HG03139 (cell line): ENCODE results near the gene ALOX12.

ENCODE experiments used
- ATAC-seq: cut with Tn5 transposase; IDR thresholded peaks from one replicate; pipeline ENCODE4 v1.9.1; 2021; ENCODE audit not compliant: unreplicated experiment

ALOX12 gene

DNA sequence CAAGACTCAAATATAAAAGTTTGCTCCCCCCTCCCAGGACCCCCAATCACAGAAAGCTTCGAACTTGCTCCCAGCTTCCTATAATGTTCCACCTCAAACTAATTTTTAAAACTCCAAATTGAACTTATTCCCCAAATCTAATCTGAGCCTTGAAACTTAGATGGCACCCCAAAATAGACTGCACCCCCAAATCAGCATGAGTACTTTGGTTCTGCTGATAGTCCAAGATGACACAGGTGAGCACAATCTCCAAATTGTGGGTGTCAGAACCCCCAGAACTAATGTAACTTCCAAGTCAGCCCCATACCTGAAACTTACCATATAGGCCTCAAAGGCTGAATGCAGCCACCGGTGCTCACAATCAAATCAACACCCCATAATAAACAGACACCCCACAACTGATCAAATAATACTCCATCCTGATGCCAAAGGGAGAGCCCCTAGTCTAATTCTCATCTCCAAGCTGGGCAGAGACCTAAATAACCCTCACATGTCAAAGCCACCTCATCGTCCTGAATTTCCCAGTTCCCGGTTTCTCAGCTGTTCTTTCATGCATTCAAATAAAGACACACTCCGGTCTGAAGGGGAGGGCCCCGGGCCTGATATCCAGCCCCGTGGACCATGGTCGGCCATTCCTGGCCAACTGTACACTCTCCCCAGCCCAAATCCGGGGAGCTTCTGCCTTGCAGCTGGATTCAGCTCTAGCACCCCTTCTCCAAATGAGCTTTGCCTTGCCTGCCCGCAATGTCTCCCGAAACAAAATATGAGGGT, 25.2 kb downstream of the ALOX12 start:
- ATAC-seq: no peak

DNA sequence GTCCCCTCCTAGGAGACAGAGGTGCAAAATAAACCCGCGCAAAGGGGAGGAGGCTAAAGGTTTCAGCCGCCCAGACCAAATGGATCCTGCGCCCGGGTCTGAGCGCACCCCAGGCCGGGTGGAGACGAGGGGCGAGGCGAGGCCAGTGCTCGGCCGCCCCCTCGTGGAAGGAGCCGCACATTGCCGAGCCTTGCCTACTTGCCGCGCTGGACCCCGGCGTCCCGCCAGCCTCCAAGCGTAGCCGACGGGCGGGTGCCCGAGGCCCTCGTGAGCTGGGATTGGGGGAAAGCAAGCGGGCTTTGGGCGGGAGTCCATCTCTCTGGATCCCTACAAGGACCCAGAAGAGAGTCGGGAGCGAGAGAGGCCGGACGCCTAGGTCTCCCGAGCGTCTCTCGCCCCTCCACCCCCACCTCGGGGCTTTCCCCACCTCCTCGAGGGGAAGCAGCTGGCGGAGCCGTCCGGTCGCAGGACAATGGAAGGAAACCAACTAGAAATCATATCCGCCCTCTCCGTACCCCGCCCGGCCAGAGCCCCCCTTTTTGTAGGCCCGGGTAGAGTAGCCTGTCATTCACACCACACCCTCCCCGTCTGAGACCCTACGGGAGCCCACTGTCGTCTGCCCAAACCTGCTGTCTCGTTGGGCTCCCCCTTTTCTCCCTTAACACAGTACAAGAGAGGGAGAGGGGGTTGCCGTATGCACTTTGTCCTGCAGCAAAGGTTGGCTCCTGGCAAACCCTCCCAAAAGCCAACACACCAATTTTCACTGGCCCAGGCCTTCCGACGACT, 26.3 kb downstream of the ALOX12 start:
- peak; percentile 65 for ATAC-seq

DNA sequence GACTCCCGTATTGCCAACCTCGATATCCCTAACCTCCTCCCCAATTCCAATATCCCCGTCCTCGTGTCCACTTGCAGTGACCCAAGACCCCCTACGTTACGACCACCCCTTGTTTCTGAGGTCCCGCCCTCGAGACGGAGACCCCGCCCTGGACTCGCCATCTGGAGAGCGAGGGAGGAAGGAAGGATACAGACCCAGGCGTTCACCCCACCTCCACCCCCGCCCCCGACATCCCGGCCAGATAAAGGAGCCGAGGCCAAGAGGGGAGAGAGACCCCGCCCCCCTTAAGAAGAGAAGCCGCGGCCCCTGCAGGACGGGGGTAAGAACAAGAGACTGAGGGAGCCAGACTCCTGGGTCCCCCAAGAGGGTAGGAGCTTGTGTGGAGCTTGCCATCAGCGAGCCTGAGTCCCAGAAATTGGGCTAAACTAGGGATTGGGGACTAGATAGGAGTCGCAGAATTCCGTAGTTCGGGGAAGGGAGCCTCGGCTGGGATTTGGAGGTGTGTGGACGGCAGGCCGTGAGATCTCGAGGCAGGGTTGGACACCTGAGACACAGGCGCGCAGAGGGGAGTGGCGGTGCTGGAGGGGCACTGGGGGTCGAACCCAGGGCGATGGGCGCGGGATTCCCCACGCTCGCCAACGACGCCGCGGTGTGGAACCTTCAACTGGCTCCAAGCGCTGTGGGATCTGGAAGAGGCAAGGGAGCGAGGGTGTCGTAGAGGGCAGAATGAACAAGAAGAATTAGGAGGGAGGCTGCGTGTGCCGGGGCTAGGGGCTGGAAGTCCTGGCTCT, 27.1 kb downstream of the ALOX12 start, which contains the start of gene BCL6B:
TSS of gene BCL6B (plus strand) at position 270 of the 791 bp plus-strand sequence. CDS start 622 bp downstream, outside the sequence.
- no peak for ATAC-seq

DNA sequence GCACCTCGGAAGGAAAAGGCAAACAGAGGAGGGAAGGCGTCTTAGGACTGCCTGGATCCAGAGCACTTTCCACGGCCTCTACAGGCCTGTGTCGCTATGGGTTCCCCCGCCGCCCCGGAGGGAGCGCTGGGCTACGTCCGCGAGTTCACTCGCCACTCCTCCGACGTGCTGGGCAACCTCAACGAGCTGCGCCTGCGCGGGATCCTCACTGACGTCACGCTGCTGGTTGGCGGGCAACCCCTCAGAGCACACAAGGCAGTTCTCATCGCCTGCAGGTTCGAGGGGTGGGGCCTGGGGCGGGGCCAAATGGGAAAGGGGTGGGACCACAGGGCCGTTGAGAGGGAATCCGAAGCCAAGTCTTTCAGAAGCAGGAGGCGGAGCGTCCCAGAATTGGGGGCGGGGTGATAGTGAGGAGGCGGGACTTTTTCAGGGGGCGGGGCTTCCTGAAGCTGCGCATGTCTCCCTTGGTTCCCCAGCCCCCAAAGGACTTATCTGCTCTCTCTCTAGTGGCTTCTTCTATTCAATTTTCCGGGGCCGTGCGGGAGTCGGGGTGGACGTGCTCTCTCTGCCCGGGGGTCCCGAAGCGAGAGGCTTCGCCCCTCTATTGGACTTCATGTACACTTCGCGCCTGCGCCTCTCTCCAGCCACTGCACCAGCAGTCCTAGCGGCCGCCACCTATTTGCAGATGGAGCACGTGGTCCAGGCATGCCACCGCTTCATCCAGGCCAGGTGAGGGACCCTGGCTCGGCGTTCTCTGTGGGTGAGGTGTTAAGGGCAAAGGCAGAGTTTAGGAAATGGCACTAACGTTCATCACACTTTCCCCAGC, 27.9 kb downstream of the ALOX12 start:
- ATAC-seq: no peak

DNA sequence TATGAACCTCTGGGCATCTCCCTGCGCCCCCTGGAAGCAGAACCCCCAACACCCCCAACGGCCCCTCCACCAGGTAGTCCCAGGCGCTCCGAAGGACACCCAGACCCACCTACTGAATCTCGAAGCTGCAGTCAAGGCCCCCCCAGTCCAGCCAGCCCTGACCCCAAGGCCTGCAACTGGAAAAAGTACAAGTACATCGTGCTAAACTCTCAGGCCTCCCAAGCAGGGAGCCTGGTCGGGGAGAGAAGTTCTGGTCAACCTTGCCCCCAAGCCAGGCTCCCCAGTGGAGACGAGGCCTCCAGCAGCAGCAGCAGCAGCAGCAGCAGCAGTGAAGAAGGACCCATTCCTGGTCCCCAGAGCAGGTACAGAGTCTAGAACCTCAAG, 28.5 kb downstream of the ALOX12 start:
- ATAC-seq: no peak

DNA sequence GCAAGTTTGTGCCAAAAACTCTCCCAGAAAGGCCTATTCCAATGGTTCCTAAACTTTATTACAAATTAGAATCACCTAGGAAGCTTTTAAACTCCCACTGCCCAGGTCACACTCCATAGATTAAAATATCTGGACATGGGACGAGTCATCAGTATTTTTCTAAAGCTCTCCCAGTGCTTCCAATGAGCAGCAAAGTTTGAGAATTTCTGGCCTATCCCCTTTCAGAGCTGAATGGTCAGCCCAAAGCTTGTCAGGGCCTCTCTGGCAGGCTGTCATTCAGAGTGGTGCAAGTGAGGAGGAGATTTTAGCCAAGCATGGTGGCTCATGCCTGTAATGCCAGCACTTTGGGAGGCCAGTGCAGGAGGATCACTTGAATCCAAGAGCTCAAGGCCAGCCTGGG, 29.4 kb downstream of the ALOX12 start:
- no peak for ATAC-seq

DNA sequence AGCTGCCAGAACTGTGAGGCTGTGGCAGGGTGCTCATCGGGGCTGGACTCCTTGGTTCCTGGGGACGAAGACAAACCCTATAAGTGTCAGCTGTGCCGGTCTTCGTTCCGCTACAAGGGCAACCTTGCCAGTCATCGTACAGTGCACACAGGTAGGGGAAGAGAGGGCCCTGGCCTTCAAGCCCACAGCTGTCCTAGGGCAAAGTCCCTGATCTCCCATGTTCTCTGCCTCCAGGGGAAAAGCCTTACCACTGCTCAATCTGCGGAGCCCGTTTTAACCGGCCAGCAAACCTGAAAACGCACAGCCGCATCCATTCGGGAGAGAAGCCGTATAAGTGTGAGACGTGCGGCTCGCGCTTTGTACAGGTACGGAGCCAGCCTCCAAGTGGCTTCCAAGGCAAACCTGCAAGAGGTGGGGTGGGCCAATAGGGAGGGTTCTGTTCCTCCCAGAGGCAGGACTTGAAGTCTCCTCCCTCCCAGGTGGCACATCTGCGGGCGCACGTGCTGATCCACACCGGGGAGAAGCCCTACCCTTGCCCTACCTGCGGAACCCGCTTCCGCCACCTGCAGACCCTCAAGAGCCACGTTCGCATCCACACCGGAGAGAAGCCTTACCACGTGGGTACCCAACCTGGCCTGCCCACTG, 30.7 kb downstream of the ALOX12 start:
- ATAC-seq: no peak

DNA sequence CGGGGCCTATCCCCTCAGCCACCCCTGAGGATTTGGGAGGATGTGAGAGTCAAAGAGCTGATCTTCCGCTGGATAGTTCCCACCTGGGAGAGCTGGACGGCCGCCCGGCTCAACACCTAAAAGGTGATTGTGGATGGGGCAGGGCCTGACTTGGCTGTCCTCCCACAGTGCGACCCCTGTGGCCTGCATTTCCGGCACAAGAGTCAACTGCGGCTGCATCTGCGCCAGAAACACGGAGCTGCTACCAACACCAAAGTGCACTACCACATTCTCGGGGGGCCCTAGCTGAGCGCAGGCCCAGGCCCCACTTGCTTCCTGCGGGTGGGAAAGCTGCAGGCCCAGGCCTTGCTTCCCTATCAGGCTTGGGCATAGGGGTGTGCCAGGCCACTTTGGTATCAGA, 31.5 kb downstream of the ALOX12 start:
- no peak for ATAC-seq

DNA sequence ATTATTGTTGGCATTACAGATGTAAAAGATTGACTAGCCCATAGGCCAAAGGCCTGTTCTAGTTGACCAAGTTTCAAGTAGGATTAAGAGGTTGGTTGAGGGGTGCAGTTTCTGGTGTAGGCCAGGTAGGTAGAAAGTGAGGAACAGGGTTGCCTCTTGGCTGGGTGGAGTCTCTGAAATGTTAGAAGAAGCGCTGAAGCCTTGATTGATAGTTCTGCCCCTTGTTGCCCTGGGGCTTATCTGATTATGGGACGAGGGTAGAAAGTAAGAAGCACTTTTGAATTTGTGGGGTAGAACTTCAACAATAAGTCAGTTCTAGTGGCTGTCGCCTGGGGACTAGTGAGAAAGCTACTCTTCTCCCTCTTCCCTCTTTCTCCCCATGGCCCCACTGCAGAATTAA, 33.2 kb downstream of the ALOX12 start:
- ATAC-seq: no peak

DNA sequence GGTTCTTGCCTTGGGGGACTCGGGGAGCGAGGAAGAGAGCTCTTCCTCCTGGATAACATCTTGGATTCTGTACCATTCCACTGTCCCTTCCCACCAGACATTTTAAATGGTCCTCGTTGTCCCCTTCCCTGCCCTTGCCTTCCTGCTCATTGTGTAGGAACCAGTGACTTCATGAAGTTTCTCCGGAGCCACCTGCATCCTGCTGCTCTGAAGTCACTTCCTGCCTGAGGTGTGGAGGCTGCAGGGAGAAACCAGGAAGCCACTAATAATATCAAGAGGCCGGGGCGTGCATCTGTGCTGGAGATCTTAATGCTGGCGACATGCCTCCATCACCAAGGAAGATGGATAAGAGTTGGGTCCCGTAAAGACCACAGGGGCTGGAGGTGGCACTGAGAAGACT, 33.8 kb downstream of the ALOX12 start:
- ATAC-seq: no peak

DNA sequence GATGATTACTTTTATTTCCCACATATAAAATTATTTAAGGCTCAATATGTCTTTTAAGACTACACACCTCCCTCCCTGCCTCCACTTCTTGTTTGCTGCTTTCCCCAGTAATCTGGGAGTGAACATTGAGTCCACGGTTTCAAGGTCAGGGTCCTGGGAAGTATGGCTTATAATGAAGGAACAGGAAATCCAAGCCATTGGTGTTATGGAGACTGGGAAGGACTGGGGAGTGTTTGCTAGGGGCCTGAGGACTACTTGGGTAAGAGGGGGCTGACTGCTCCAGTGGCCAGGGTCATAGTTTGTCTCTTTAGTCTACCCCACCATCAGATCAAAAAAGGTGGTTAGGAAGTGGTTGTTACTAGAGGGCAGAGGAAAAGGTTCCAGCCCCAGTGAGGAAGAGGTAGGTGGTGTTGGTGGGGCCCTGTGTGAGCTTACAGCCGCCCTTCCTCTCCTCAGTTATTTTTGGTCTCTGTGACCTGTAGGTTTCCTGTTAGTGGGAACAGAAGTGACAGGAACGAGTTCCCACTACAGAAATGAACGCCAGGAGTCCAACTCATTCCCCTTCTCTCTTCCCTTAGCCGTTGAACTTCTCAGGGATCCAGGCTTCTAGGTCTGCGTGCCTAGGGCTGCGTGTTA, 39.2 kb downstream of the ALOX12 start:
- ATAC-seq: no peak

DNA sequence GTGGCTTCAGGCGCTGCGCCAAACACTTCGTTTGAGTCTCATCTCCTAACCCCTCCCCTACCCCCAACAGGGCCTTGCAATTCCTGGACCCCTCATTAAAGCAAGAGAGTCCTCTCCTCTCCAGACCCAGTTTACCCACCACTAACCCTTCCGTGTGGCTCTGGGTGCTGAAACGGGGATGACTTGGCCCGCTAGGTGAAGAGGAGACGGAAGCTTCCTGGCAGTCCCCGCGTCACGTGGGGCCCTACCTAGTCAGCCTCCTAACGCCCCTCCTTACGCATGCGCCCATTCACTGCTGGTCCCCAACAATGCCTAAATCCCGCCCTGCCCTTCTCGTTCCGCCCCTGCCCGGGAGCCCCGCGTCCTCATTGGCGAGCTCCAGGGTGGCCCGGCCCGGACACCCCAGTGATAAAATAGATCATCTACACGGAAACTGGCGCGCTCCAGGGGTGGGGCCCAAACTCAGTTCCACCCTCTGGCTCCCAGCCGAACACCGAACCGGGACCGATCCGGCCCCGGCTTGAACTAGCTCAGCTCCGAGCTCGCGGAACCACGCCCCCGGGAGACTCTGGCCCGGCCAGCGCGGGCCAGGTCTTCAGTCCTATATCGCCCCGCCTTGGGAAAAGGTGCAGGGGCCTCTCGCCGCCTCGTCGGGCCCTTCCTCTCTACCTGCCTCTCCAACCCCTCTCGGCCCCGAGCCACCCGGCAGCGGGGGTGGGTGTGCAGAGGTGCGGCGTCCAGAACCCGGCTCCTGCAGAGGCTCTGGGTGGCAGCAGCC, 39.9 kb downstream of the ALOX12 start, which contains the start of gene SLC16A13:
TSS of gene SLC16A13 (plus strand) at position 425 of the 778 bp plus-strand sequence. CDS start 368 bp downstream, outside the sequence.
- ATAC-seq: peak; percentile 91

DNA sequence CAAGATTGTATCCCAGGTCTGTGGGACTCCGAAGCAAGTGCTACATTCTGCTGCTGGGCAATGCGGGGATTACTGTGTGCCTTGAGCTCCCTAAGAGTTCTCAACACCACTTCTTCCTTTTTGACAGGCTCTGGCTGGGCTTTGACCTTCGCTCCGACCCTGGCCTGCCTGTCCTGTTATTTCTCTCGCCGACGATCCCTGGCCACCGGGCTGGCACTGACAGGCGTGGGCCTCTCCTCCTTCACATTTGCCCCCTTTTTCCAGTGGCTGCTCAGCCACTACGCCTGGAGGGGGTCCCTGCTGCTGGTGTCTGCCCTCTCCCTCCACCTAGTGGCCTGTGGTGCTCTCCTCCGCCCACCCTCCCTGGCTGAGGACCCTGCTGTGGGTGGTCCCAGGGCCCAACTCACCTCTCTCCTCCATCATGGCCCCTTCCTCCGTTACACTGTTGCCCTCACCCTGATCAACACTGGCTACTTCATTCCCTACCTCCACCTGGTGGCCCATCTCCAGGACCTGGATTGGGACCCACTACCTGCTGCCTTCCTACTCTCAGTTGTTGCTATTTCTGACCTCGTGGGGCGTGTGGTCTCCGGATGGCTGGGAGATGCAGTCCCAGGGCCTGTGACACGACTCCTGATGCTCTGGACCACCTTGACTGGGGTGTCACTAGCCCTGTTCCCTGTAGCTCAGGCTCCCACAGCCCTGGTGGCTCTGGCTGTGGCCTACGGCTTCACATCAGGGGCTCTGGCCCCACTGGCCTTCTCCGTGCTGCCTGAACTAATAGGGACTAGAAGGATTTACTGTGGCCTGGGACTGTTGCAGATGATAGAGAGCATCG, 42.4 kb downstream of the ALOX12 start:
- ATAC-seq: no peak

DNA sequence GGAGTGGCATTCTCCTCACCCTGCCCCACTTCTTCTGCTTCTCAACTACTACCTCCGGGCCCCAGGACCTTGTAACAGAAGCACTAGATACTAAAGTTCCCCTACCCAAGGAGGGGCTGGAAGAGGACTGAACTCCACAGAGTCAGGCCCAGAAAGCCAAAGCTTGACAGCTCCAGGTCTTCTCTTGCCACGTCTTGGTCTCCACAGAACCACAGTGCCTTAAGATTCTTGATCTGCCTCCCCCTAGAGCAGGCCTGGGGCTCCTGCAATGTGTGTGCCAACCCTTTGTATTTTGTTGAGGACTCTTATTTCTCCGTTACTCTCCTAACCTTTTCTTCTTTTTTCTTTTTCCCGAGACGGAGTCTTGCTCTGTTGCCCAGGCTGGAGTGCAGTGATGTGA, 44.0 kb downstream of the ALOX12 start:
- no peak for ATAC-seq

DNA sequence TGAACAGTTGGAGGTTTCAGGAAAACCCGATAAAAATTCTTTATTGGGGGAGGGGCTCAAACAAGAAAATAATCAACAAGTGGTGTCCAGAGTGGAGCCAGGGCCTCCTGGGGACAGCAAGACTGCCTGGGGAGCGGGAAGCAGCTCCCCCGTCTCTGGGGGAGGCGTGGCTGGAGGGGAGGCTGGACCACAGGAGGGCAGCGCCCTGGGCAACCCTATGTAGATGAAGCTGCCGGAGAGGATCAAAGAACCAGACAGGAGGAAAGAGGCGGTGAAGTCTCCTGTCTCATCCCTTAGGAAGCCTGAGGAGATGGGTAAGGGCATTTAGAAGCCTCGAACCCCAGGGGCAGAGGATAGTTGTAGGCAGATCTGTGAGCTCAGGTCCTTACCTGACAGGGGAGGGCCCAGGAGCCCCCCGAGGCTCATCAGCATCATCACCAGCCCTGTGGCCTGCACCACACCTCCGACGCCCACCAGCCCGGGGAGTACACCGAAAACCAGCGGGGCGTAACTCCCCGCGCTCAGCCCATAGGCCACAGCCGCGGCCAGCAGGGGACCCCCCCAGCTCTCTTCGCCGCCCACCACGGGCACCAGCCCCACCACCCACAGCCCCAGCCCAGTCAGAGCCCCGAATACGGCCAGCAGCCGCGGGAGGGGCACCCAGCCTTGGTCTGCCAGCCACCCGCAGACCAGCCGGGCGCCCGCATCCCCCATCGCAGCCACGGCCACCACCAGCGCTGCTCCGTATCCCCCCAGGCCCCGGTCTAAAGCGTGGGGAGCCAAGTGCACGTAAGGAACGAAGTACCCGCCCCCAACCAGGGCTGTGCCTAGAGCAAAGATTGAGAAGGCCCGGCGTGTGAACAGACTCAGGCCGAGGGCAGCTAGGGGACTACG, 46.0 kb downstream of the ALOX12 start:
- ATAC-seq: no peak

DNA sequence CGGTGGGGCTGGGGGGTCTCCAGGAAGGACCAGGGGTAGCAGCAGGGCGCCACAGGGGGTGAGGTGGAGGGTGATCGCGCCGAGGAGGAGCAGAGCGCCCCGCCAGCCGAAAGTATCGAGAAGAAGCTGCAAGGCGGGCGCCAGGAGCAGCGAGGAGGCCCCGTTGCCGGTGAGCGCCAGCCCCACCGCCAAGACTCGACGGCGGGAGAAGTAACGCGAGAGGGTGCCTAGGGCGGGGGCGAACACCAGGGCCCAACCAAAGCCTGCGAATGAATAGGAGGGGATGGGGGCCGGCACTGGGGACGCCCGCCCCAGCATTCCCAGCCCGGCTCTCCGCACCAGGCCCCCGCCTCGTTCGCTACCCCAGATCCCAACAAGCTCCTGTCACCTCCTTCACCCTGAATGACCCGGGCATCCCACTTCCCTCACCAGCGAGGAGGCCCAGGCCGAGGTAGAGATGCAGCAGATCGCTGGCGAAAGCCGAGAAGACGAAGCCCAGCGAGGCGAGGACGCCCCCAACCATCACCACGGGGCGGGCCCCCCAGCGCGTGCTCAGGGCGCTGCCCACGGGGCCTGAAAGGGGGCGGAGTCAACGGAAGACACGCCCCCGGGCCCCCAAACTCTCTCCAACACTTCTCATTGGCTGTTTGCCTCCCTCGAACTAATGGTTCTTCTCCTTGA, 46.8 kb downstream of the ALOX12 start:
- no peak for ATAC-seq

DNA sequence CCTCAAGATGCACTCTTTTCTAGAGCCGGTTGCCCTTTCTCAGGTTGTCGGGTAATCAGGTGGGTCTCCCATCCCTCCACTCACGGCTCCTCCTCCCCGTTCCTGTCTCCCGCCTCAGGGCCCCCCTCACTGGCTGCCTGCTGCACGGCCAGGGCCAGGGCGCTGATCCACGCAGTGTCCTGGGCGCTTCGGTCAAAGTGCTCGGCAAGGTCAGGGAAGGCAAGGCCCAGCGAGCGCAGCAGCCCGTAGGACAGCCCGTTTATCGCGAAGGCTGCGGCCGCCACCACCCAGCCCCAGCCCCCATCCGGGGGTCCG, 47.3 kb downstream of the ALOX12 start:
- no peak for ATAC-seq
